ENCODE data around the gene CDH13. TPM values are rescaled to one million over a fixed set of nuclear protein-coding genes. Genes with fewer than 3 reads are reported as not detected.

Gene CDH13
- total and polyA plus RNA-seq, 2 experiments from 2014 or later: 1.6 to 4.4 TPM

- H3K27me3 ChIP-seq (ENCODE audit: insufficient read depth): no peaks in the 10 kb centered on the region
- no peaks in the 10 kb centered on the region for H3K9me3 Mint-ChIP-seq
Observed at GRCh38 chr16:83296505-83296904, 669.7 kb downstream of the CDH13 start.

GRCh38 chr16:83298541-83298940 is 671.8 kb downstream of the CDH13 start:
- no peaks in the 10 kb centered on the region for H3K36me3 ChIP-seq (ENCODE audit: insufficient read depth)
- Mint-ChIP-seq H3K9me3 (no peaks in the 10 kb centered on the region), H3K27ac (no peak overlapping the region), H3K4me3 (no peak overlapping the region), H3K27me3 (ENCODE audit: insufficient read depth, low read depth, poor library complexity) (peaks cover 2% of the 10 kb centered on the region), H3K36me3 (ENCODE audit: low read depth) (no peaks in the 10 kb centered on the region), H3K4me1 (no peaks in the 10 kb centered on the region)
- H3K4me3 ChIP-seq: no peak overlapping the region
- no peak overlapping the region for H3K4me2 ChIP-seq
- no peaks in the 10 kb centered on the region for H3K27me3 ChIP-seq (ENCODE audit: insufficient read depth)
- H3F3A ChIP-seq (replicated peaks; ENCODE audit: low read depth): no peaks in the 10 kb centered on the region
- H3K9me2 ChIP-seq (ENCODE audit: insufficient read depth): no peaks in the 10 kb centered on the region
- no peaks in the 10 kb centered on the region for H3K4me1 ChIP-seq (ENCODE audit: insufficient read depth)
- H2AFZ ChIP-seq: no peak overlapping the region
- no peaks in the 10 kb centered on the region for H3K79me2 ChIP-seq (replicated peaks; ENCODE audit: insufficient read depth)
- DNase-seq (ENCODE audit: low spot score) (no peak), ATAC-seq (no peak)
- no peak overlapping the region for H3K27ac ChIP-seq (ENCODE audit: low read depth)
- no peaks in the 10 kb centered on the region for H4K20me1 ChIP-seq (replicated peaks; ENCODE audit: insufficient read depth)
- TF ChIP-seq STAT1 (IDR thresholded peaks at IDR 0.05; ENCODE audit: unreplicated experiment) (no peak), ZNF114 (CRISPR knock-in tag; IDR thresholded peaks at IDR 0.05) (no peak), REST (IDR thresholded peaks at IDR 0.05; ENCODE audit: unreplicated experiment) (no peak), CREB1 (CRISPR knock-in tag; IDR thresholded peaks at IDR 0.05; ENCODE audit: low read depth) (no peak)
- TF ChIP-seq, protein P1, sequence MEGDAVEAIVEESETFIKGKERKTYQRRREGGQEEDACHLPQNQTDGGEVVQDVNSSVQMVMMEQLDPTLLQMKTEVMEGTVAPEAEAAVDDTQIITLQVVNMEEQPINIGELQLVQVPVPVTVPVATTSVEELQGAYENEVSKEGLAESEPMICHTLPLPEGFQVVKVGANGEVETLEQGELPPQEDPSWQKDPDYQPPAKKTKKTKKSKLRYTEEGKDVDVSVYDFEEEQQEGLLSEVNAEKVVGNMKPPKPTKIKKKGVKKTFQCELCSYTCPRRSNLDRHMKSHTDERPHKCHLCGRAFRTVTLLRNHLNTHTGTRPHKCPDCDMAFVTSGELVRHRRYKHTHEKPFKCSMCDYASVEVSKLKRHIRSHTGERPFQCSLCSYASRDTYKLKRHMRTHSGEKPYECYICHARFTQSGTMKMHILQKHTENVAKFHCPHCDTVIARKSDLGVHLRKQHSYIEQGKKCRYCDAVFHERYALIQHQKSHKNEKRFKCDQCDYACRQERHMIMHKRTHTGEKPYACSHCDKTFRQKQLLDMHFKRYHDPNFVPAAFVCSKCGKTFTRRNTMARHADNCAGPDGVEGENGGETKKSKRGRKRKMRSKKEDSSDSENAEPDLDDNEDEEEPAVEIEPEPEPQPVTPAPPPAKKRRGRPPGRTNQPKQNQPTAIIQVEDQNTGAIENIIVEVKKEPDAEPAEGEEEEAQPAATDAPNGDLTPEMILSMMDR (conservative IDR thresholded peaks at IDR 0.05; ENCODE audit: low read depth in 2 of 2): no peak

More at GRCh38 chr16:83296505-83296904, 669.7 kb downstream of the CDH13 start:
- Histone ChIP-seq H3K9me2 (ENCODE audit: insufficient read depth) (no peaks in the 10 kb centered on the region), H4K20me1 (replicated peaks; ENCODE audit: insufficient read depth) (no peaks in the 10 kb centered on the region), H3K4me1 (ENCODE audit: insufficient read depth) (no peaks in the 10 kb centered on the region), H3K36me3 (ENCODE audit: insufficient read depth) (no peaks in the 10 kb centered on the region), H3K79me2 (replicated peaks; ENCODE audit: insufficient read depth) (no peaks in the 10 kb centered on the region), H3K4me3 (no peak overlapping the region), H3K4me2 (no peak overlapping the region), H3K27ac (ENCODE audit: low read depth) (no peak overlapping the region), H3F3A (replicated peaks; ENCODE audit: low read depth) (no peaks in the 10 kb centered on the region), H2AFZ (no peak overlapping the region)
- DNase-seq (ENCODE audit: low spot score) (no peak), ATAC-seq (no peak)
- Mint-ChIP-seq H3K36me3 (ENCODE audit: low read depth) (no peaks in the 10 kb centered on the region), H3K4me1 (no peaks in the 10 kb centered on the region), H3K27ac (no peak overlapping the region), H3K4me3 (no peak overlapping the region), H3K27me3 (ENCODE audit: insufficient read depth, low read depth, poor library complexity) (peaks cover 2% of the 10 kb centered on the region)
- TF ChIP-seq EZH2phosphoT487 (IDR thresholded peaks at IDR 0.05; ENCODE audit: unreplicated experiment) (no peak), ZNF331 (CRISPR knock-in tag; IDR thresholded peaks at IDR 0.05; ENCODE audit: low read depth) (no peak), ETS1 (IDR thresholded peaks at IDR 0.05) (no peak), POLR2AphosphoS5 (IDR thresholded peaks at IDR 0.05; ENCODE audit: low read depth) (no peak), ZNF114 (CRISPR knock-in tag; IDR thresholded peaks at IDR 0.05) (no peak), JUNB (IDR thresholded peaks at IDR 0.05; ENCODE audit: unreplicated experiment) (no peak), NANOG (IDR thresholded peaks at IDR 0.05; ENCODE audit: borderline replicate concordance) (no peak), REST (IDR thresholded peaks at IDR 0.05; ENCODE audit: unreplicated experiment) (no peak)

Data from GM23338 (cell line).